Endometrial microvascular endothelial cells (primary cell): ENCODE measurements around the gene KIF7. TPM values are rescaled to one million over a fixed set of nuclear protein-coding genes. Genes with fewer than 3 reads are reported as not detected.

ENCODE experiments used
- total RNA-seq: library from RNA; depleted of rRNA; stranded (reverse); fragments of >200 nt; gene quantifications from one replicate; pipeline ENCODE4 v1.2.3, GENCODE V29; 2015; ENCODE audit errors: inconsistent ontology term

KIF7 gene
- total RNA-seq, 1 donor from 2014 or later, result 5.9 TPM

Other genes starting within 250 kb of the KIF7 start
- gene RHCG, start 158.9 kb downstream of the KIF7 start, total RNA-seq, result not detected
- gene TICRR, start 80.0 kb downstream of the KIF7 start, total RNA-seq, result 6.9 TPM
- 0.19 TPM for gene PLIN1, start 23.9 kb upstream of the KIF7 start, total RNA-seq
- gene PEX11A, start 35.3 kb upstream of the KIF7 start, total RNA-seq, result 4.8 TPM
- gene WDR93, start 35.3 kb upstream of the KIF7 start, total RNA-seq, result 0.19 TPM
- gene MESP1, start 95.8 kb upstream of the KIF7 start, total RNA-seq, result 0.46 TPM
- gene MESP2, start 120.9 kb upstream of the KIF7 start, total RNA-seq, result not detected
- 134 TPM for gene ANPEP, start 159.4 kb upstream of the KIF7 start, total RNA-seq
- gene AP3S2, start 238.5 kb upstream of the KIF7 start, total RNA-seq, result 52.5 TPM